ENCODE data around the gene SUMF2. TPM values are rescaled to one million over a fixed set of nuclear protein-coding genes. Genes with fewer than 3 reads are reported as not detected.

Gene SUMF2
- polyA plus RNA-seq, 2 of the 4 experiments (the other 2 are of a cell fraction): 85.2 to 106 TPM

GRCh38 chr7:56105508-56105907 lies 41.4 kb downstream of the SUMF2 start:
- TF ChIP-seq POLR2A (IDR thresholded peaks at IDR 0.05; ENCODE audit: low read length): no peak
- TF ChIP-seq ZNF302 (CRISPR knock-in tag; IDR thresholded peaks at IDR 0.05): no peak
- TF ChIP-seq PHF8 (IDR thresholded peaks at IDR 0.05; ENCODE audit: borderline replicate concordance, low read depth): no peak
- TF ChIP-seq GATA3 (IDR thresholded peaks at IDR 0.05; ENCODE audit: borderline replicate concordance): no peak
- TF ChIP-seq, protein P1, sequence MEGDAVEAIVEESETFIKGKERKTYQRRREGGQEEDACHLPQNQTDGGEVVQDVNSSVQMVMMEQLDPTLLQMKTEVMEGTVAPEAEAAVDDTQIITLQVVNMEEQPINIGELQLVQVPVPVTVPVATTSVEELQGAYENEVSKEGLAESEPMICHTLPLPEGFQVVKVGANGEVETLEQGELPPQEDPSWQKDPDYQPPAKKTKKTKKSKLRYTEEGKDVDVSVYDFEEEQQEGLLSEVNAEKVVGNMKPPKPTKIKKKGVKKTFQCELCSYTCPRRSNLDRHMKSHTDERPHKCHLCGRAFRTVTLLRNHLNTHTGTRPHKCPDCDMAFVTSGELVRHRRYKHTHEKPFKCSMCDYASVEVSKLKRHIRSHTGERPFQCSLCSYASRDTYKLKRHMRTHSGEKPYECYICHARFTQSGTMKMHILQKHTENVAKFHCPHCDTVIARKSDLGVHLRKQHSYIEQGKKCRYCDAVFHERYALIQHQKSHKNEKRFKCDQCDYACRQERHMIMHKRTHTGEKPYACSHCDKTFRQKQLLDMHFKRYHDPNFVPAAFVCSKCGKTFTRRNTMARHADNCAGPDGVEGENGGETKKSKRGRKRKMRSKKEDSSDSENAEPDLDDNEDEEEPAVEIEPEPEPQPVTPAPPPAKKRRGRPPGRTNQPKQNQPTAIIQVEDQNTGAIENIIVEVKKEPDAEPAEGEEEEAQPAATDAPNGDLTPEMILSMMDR (IDR thresholded peaks at IDR 0.05): no peak
- TF ChIP-seq, protein P2, sequence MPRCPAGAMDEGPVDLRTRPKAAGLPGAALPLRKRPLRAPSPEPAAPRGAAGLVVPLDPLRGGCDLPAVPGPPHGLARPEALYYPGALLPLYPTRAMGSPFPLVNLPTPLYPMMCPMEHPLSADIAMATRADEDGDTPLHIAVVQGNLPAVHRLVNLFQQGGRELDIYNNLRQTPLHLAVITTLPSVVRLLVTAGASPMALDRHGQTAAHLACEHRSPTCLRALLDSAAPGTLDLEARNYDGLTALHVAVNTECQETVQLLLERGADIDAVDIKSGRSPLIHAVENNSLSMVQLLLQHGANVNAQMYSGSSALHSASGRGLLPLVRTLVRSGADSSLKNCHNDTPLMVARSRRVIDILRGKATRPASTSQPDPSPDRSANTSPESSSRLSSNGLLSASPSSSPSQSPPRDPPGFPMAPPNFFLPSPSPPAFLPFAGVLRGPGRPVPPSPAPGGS (IDR thresholded peaks at IDR 0.05): no peak
- CTCF ChIA-PET: no interaction called here
- peaks cover 8% of the 10 kb centered on the region; the same call in 2 of the 3 replicates for H3K9me3 ChIP-seq
- POLR2A ChIA-PET: interaction anchor here (1.4 to 1.5 kb wide), 2 partner anchors 13 to 41 kb away, joined by 4 to 7 read pairs; partner anchors contain the start of gene PHKG1
- H3K4me3 ChIP-seq: peak overlapping the region; percentile 82
- peak overlapping the region; percentile 82 to 94 for H3K27ac ChIP-seq
- H3K4me2 ChIP-seq: peak overlapping the region; percentile 82
- peak; percentile 40 to 54; a peak in 3 of 6 replicates for ATAC-seq
- WGBS (ENCODE audit: missing lambda C conversion rate): 10% methylated on average over 6 of the region's 6 CpGs
- FAIRE-seq: no peak
- peaks cover 5% of the 10 kb centered on the region; the same call in 2 of the 3 replicates for H3K4me1 ChIP-seq
- peak in 1 of 2 experiments; percentile 56 for DNase-seq (ENCODE audit: low read depth in 1 of 2, low spot score in 1 of 2)

GRCh38 chr7:56106108-56107073 lies 42.3 kb downstream of the SUMF2 start, which contains the start of gene CHCHD2:
Gene CHCHD2 (minus strand): TSS chr7:56106476. CDS start chr7:56106413, 63 bp downstream.
- ATAC-seq: peak; percentile 100
- ChIA-PET CTCF (interaction anchor here (1.0 kb wide), 1 partner anchor 13 kb away, joined by 3 read pairs; the partner anchor contains the start of gene PHKG1), POLR2A (interaction anchor here (0.6 to 1.5 kb wide), 5 partner anchors 13 to 741 kb away, joined by 3 to 10 read pairs (median 4); partner anchors contain the start of genes CCT6A, PHKG1 and PSPH)
- DNase-seq (ENCODE audit: low read depth in 1 of 2, low spot score in 1 of 2): peak; percentile 98 to 99
- Histone ChIP-seq H3K4me1 (peaks cover 5% of the 10 kb centered on the region; the same call in 2 of the 3 replicates), H3K27ac (peak within 1 kb of the TSS; percentile 82 to 94), H3K4me3 (peak within 1 kb of the TSS; percentile 82), H3K4me2 (peak within 1 kb of the TSS; percentile 82), H3K9me3 (peaks cover 8% of the 10 kb centered on the region; the same call in 2 of the 3 replicates)
- FAIRE-seq: peak; percentile 36
- WGBS (ENCODE audit: missing lambda C conversion rate): 8% methylated on average over 49 of the region's 57 CpGs
- TF ChIP-seq HOXA7 (CRISPR knock-in tag; IDR thresholded peaks at IDR 0.05) (no peak), MAZ (IDR thresholded peaks at IDR 0.05; ENCODE audit: borderline replicate concordance, low read depth, low read length) (no peak), HDAC2 (IDR thresholded peaks at IDR 0.05) (no peak), ESRRA (IDR thresholded peaks at IDR 0.05; ENCODE audit: borderline replicate concordance, low read length) (no peak), RAD21 (conservative IDR thresholded peaks at IDR 0.05 in 1 of 2, IDR thresholded peaks at IDR 0.05 in 1 of 2) (no peak), HES2 (IDR thresholded peaks at IDR 0.05) (no peak), CHD2 (IDR thresholded peaks at IDR 0.05; ENCODE audit: low read length, partially characterized antibody) (no peak), USF2 (IDR thresholded peaks at IDR 0.05) (peak; percentile 78), RFX5 (IDR thresholded peaks at IDR 0.05) (peak; percentile 25; the same call in 1 of the 2 replicates), ZSCAN20 (CRISPR knock-in tag; IDR thresholded peaks at IDR 0.05) (no peak), POLR2AphosphoS2 (conservative IDR thresholded peaks at IDR 0.05; ENCODE audit: low read length) (no peak), FOSB (CRISPR knock-in tag; IDR thresholded peaks at IDR 0.05) (no peak), JUNB (IDR thresholded peaks at IDR 0.05) (no peak), MYC (IDR thresholded peaks at IDR 0.05; ENCODE audit: borderline replicate concordance, low read length) (no peak), ZNF302 (CRISPR knock-in tag; IDR thresholded peaks at IDR 0.05) (no peak), REST (IDR thresholded peaks at IDR 0.05) (no peak), MAFK (IDR thresholded peaks at IDR 0.05; ENCODE audit: partially characterized antibody) (no peak)
- TF ChIP-seq, protein P1 (IDR thresholded peaks at IDR 0.05): no peak

Measured in A549 (cell line).